NCI-H2029 (cell line): ENCODE results near the gene THSD4.

ENCODE experiments used
- DNase-seq: peaks from one replicate; lab custom pipeline; 2025; lab: John Stamatoyannopoulos, UW

The THSD4 gene

DNA sequence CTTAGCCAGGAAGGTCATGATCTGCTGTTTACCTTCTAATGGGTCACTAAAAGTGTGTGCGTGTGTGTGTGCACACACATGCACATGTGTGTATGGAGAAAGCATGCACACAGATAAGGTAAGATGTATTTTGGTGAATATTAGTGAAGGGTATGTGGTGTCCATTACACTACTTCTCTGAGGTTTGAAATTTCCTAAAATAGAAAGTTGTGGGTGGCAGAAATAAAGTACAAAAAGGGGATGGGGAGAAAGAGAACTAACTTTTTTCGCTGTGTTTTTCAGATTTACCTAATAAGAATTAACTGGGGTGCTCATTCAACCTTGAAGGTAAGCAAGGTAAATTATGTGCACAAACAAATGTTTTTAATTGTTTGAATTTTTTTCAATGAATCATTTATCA lies 670.7 kb downstream of the THSD4 start:
- DNase-seq = no peak

- DNase-seq = no peak
Observed at GRCh38 chr15:71786673-71787072, 671.4 kb downstream of the THSD4 start.

- no peak for DNase-seq
Observed at GRCh38 chr15:71788646-71789579, 673.6 kb downstream of the THSD4 start.

DNA sequence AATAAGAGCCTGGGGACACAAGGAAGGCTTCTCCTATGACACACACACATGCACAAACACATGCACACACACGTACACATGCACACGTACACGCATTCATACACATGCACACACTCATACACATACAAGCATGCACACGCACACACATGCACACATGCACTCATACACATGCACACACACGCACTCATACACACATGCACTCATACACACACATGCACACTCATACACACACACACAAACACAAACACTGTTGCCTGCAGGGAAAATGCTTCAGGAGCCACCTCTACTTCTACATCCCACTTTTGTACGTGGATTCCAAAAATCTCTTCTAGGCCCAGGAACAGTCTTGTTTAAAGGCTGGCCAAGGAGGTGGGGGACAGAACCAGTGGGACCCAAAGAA lies 674.3 kb downstream of the THSD4 start:
- no peak for DNase-seq

GRCh38 chr15:71790081-71790480 lies 674.8 kb downstream of the THSD4 start:
- DNase-seq = no peak

- DNase-seq = no peak
Observed at GRCh38 chr15:71791975-71792374, 676.7 kb downstream of the THSD4 start.

- DNase-seq = no peak
Observed at GRCh38 chr15:71792521-71792920, 677.2 kb downstream of the THSD4 start.

DNA sequence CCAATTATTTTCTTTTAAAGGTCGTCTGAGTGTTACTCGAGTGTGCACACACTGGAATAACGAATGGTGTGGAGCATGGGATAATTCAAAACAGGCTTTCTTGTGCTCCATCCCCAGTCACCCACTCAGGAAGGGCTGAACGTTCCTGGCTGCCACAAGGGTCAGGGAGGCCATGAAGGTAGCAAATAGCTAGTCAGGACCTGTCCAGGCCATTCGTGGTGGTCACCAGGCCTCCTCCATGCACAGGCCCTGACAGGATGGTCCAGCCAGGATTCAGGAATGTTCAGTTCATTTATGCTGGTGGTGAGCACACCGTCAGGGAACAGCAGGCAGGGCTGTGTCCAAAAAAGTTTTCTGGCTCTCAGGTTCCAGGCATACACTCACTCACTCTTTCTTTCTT lies 683.4 kb downstream of the THSD4 start:
- no peak for DNase-seq

- no peak for DNase-seq
Observed at GRCh38 chr15:71800190-71800589, 684.9 kb downstream of the THSD4 start.

- DNase-seq = no peak
Observed at GRCh38 chr15:71800835-71801745, 685.8 kb downstream of the THSD4 start.

DNA sequence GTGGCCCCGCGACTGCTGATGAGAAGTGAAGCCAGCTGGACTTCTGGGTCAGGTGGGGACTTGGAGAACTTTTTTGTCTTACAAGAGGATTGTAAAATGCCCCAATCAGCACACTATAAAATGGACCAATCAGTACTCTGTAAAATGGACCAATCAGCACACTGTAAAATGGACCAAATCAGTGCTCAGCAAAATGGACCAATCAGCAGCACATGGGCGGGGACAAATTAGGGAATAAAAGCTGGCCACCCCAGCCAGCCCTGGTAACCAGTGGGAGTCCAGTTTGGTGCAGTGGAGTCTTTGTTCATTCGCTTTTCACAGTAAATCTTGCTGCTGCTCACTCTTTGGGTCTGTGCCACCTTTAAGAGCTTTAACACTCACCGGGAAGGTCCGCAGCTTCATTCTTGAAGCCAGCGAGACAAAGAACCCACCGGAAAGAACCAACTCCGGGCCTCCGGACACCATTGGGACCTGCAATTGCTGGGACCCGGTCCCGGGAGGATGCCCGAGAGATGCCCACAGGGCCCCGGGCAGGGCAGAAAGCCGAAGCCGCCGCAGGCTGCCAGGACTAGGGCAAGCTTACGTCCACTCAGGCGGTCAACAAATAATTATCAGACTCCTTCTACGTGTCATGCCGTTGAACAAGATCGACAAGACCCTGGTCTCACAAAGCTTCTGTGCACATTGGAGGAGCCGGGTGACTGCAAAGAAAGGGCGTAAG lies 686.8 kb downstream of the THSD4 start:
- no peak for DNase-seq

DNA sequence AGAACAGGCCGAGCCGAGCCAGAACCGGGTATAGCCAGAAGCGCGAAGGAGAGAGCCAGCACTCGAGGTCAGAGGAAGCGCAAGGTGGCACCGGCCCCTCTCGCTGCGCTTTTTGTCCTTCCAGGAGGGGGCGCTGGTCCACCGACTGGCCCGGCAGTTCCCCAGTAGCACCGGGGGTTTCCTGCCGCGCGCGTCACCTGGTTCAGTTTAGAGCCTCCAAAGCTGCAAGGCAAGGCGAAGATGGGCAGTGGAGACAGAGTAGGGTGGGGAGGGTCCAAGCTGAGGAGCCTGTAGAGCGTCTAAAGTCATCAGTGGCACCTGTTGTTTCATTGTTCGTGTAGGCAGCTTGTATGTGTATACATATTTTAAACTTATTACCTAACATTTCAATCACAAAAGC lies 687.5 kb downstream of the THSD4 start:
- no peak for DNase-seq

- no peak for DNase-seq
Observed at GRCh38 chr15:71804226-71804625, 689.0 kb downstream of the THSD4 start.

DNA sequence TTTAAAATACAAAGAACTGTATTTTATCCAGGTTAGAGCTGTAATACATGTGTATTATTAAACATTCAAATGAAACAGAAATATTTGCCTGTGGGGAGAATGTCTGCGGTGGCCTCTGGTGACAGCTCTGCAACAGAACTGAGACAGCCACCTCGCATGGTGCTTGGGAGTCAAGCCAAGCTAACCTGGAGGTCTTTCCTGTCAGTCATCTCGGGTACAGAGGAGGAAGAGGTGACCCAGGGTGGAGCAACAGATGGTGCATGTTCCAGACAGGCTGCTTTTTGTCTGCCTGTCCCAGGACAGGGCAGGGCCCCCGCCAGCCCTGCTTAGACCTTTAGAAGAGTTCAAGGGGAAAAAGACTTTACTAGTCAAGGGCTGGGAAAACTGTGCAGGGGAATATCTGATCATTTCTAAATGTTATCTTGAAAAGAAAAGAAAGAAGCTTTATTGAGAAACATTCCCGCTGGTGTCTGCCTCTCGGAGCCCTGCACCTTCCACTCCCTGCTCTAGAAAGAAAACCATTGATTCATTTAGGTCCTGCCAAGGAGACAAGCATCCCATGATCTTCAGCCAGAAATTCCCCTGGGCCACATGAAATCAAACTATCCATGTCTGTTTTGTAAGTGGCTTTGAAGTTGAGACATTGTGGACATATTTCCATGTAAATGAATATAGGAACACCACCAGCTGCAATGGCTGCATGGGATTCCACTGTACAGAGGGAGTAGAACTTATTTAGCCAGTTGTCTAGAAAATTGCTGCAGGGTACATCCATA lies 689.6 kb downstream of the THSD4 start:
- no peak for DNase-seq

DNA sequence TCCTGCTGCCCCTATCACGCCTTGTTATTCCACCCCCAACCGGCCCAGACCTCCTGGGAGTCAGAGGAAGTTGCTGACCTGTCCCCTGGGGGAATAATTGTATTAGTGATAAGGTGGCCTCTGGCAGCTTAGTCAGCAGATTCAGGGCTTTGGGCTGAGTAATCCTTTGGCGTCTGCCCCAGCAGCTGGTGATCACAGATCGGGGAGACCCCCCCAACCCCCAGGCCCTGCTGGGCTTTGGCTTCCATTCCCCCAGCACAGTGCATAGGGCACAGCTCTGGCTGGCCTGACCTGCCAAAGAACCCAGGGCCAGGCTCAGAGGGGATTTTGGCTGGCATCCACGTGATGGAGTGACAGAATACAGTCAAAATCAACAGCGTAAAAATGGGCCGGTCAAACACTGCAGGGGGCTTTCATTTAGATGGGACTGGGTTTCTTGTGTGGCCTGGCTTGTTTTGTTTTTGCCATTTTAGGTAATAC lies 691.2 kb downstream of the THSD4 start:
- DNase-seq = no peak

DNA sequence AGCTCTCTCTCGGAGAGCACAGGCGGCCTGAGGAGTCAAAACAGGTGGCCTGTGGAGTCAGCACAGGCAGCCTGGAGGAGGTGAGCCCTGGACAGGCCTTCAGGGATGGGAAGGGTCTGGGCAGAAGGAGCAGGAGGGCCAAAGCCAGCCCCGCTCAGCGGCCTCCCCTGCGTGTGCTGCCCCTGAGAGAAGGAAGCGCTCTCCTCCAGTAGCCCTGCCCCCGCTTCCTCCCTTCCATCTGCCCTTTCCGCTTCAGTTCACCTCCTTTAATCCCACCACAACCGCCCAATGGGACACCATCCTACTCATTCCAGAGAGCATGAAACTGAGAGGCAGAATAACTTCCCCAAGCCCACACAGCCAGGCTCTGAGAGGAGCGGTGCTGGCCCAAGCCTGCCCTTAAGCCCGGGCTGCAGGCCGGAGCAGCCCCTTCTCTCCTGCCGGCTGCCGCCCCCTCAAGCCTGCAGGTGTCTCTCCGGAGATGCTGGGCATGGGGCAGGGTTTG lies 691.9 kb downstream of the THSD4 start:
- DNase-seq = no peak

- no peak for DNase-seq
Observed at GRCh38 chr15:71807691-71808091, 692.4 kb downstream of the THSD4 start.

DNA sequence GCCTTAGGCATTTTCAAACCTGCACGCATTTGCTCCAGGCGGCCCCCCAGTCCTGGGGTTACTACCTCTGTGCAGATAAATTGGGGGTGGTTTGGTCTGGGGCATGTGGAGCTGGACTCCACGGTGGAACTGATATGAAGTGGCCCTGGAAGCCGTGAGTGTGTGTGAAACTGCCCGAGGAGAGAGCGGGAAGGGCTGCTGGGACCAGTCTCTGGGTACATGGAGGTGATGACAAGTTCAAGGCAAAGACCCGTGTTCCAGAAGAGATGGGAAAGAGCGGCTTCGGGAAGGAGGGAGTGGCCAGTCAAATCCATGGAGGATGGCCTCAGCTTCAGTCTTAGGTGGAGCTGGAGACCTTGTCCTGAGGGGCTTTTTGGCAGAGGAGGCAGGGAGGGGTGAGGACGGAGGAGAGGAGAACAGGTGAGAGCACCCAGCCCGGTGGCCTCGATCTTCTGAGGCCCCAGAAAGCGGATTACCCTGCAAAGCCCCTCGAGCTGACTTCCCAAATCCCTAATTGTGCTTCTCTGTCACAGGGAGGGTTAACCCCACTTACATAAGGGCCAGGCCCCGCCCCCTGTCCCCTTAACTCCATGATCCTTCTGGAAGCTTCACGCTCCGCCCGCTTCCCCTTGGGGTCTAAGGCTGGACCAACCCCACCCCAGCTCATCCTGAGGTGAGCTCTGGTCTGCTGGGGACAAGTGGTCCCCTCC lies 693.2 kb downstream of the THSD4 start:
- no peak for DNase-seq

- no peak for DNase-seq
Observed at GRCh38 chr15:71809346-71809745, 694.1 kb downstream of the THSD4 start.

GRCh38 chr15:71810256-71811035 lies 695.2 kb downstream of the THSD4 start, which contains the start of gene NR2E3:
Gene NR2E3 (plus strand): TSS chr15:71810554. CDS start chr15:71810744, 190 bp downstream.
- DNase-seq = no peak
